Parathyroid adenoma (tissue), 2 donors: ENCODE results near the gene MTHFR.

Source experiments
- H2AFZ ChIP-seq: fragments of 300-600 bp; sonication (generic); one replicate; pipeline ENCODE4 v1.7.0; 2017; ENCODE audit warnings: antibody characterized with exemption, mild to moderate bottlenecking
- H3K27ac ChIP-seq: fragments of 300-600 bp; sonication (generic); one replicate; pipeline ENCODE4 v1.7.0; 2017
- H3K27me3 ChIP-seq: fragments of 300-600 bp; sonication (generic); one replicate; pipeline ENCODE4 v1.7.0; 2017; ENCODE audit warnings: low read length; ENCODE audit not compliant: control insufficient read depth, insufficient read depth
- H3K36me3 ChIP-seq: fragments of 300-600 bp; sonication (generic); one replicate; pipeline ENCODE4 v1.7.0; 2017; ENCODE audit warnings: low read length; ENCODE audit not compliant: control insufficient read depth, insufficient read depth
- H3K4me1 ChIP-seq: fragments of 300-600 bp; sonication (generic); one replicate; pipeline ENCODE4 v1.7.0; 2017; ENCODE audit warnings: control low read depth
- H3K4me2 ChIP-seq: fragments of 300-600 bp; sonication (generic); one replicate; pipeline ENCODE4 v1.7.0; 2017; ENCODE audit warnings: low read length
- H3K4me3 ChIP-seq: fragments of 300-600 bp; sonication (generic); one replicate; pipeline ENCODE4 v1.7.0; 2017; ENCODE audit warnings: low read depth, low read length
- H3K79me2 ChIP-seq: fragments of 300-600 bp; sonication (generic); one replicate; pipeline ENCODE4 v1.7.0; 2017; ENCODE audit warnings: control low read depth
- H3K9ac ChIP-seq: fragments of 300-600 bp; sonication (generic); one replicate; pipeline ENCODE4 v1.7.0; 2017; ENCODE audit warnings: mild to moderate bottlenecking
- H3K9me3 ChIP-seq: fragments of 300-600 bp; sonication (generic); one replicate; pipeline ENCODE4 v1.7.0; 2017; ENCODE audit warnings: low read length; ENCODE audit not compliant: control insufficient read depth
- CTCF ChIP-seq: fragments of 300-600 bp; sonication (generic); IDR thresholded peaks from one replicate; pipeline ENCODE4 v1.7.0; 2017; ENCODE audit warnings: antibody characterized with exemption, mild to moderate bottlenecking
- donor health status: primary hyperparathyroidism.

The MTHFR gene

DNA sequence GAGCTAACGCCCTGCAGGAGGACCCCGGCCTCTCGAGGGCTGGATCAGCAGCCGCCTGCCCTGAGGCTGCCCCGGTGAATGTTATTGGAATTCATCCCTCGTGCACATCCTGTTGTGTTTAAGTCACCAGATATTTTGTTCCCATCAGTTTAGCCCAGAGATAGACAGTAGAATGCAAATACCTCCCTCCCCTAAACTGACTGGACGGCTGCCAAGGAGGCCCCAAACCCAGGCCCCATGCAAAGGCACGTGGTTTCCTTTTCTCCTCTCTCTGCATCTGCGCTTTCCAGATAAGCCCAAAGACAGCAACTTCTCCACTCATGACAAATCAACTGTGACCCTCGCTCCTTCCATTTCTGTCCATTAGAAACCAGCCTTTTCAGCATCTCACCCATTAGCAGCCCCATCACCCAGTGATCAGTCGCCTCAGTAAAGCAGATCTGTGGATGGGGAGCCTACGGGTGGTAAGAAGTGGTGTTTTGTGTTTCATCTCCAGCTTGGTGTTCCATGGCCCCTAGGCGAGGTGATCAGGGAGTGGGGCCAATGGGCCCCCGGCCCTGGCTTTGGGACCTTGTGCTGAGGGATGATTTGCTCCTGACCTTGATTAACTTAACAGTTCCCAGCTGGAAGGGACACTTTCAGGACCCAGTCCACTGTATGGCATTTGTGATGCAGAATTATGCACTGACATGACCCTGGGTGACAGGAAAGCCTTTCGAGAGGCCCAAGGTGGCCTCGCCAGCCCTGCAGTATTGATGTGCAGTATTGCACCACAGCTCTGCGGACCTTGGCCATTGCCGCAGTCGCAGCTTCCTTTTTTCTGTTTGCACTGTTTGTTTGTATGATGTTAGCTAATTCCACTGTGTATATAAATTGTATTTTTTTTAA, 36.6 kb upstream of the MTHFR start:
- H3K4me1 ChIP-seq, result no peaks in the 10 kb centered on the region
- no peaks in the 10 kb centered on the region for H3K27me3 ChIP-seq
- H3K9ac ChIP-seq, result no peak overlapping the region
- no peaks in the 10 kb centered on the region for H3K79me2 ChIP-seq
- no peak for TF ChIP-seq CTCF
- no peaks in the 10 kb centered on the region for H3K36me3 ChIP-seq
- H3K4me2 ChIP-seq, result no peak overlapping the region
- no peak overlapping the region for H3K4me3 ChIP-seq
- no peaks in the 10 kb centered on the region for H3K9me3 ChIP-seq
- no peak overlapping the region for H3K27ac ChIP-seq
- no peak overlapping the region for H2AFZ ChIP-seq

- Histone ChIP-seq H3K79me2 (no peaks in the 10 kb centered on the region), H3K4me1 (no peaks in the 10 kb centered on the region), H3K9me3 (no peaks in the 10 kb centered on the region), H3K4me3 (no peak overlapping the region), H3K27me3 (no peaks in the 10 kb centered on the region), H3K9ac (no peak overlapping the region), H3K36me3 (no peaks in the 10 kb centered on the region), H3K4me2 (no peak overlapping the region), H2AFZ (no peak overlapping the region), H3K27ac (no peak overlapping the region)
- no peak for TF ChIP-seq CTCF
These were observed 35.7 kb upstream of the MTHFR start for GRCh38 chr1:11841245-11842153.

GRCh38 chr1:11839727-11840705, 34.3 kb upstream of the MTHFR start:
- Histone ChIP-seq H2AFZ (no peak overlapping the region), H3K4me1 (no peaks in the 10 kb centered on the region), H3K79me2 (no peaks in the 10 kb centered on the region), H3K27ac (no peak overlapping the region), H3K4me2 (no peak overlapping the region), H3K4me3 (no peak overlapping the region), H3K9me3 (no peaks in the 10 kb centered on the region), H3K27me3 (no peaks in the 10 kb centered on the region), H3K36me3 (no peaks in the 10 kb centered on the region), H3K9ac (no peak overlapping the region)
- no peak for TF ChIP-seq CTCF

- no peaks in the 10 kb centered on the region for H3K4me1 ChIP-seq
- H3K4me2 ChIP-seq, result no peak overlapping the region
- TF ChIP-seq CTCF, result peak; percentile 90
- H3K36me3 ChIP-seq, result no peaks in the 10 kb centered on the region
- H3K4me3 ChIP-seq, result no peak overlapping the region
- no peak overlapping the region for H2AFZ ChIP-seq
- no peak overlapping the region for H3K27ac ChIP-seq
- H3K79me2 ChIP-seq, result no peaks in the 10 kb centered on the region
- no peaks in the 10 kb centered on the region for H3K27me3 ChIP-seq
- no peaks in the 10 kb centered on the region for H3K9me3 ChIP-seq
- H3K9ac ChIP-seq, result no peak overlapping the region
These were observed 32.8 kb upstream of the MTHFR start for GRCh38 chr1:11838349-11839272.
